IPS-18c (cell line): ENCODE measurements around the gene SRRM2.

Experiments used
- H3K4me3 ChIP-seq: 2 replicates; pipeline ENCODE4 v1.7.0; 2013; ENCODE audit warnings: low read depth, mild to moderate bottlenecking, low read length, moderate library complexity; ENCODE audit not compliant: insufficient read depth
- H3K9me3 ChIP-seq: one replicate; pipeline ENCODE4 v1.6.1; 2013; ENCODE audit warnings: mild to moderate bottlenecking, low read length, moderate library complexity; ENCODE audit not compliant: control insufficient read depth, insufficient read depth

The SRRM2 gene

GRCh38 chr16:2798723-2799204 is 46.3 kb downstream of the SRRM2 start:
- no peak overlapping the region for H3K4me3 ChIP-seq

GRCh38 chr16:2799205-2799858 is 46.9 kb downstream of the SRRM2 start:
- Histone ChIP-seq H3K4me3 (no peak overlapping the region), H3K9me3 (no peaks in the 10 kb centered on the region)

More at GRCh38 chr16:2798723-2799204, 46.3 kb downstream of the SRRM2 start:
- H3K9me3 ChIP-seq, result no peaks in the 10 kb centered on the region

- H3K4me3 ChIP-seq, result no peak overlapping the region
- no peaks in the 10 kb centered on the region for H3K9me3 ChIP-seq
Measured at GRCh38 chr16:2799859-2800226, 47.4 kb downstream of the SRRM2 start.

DNA sequence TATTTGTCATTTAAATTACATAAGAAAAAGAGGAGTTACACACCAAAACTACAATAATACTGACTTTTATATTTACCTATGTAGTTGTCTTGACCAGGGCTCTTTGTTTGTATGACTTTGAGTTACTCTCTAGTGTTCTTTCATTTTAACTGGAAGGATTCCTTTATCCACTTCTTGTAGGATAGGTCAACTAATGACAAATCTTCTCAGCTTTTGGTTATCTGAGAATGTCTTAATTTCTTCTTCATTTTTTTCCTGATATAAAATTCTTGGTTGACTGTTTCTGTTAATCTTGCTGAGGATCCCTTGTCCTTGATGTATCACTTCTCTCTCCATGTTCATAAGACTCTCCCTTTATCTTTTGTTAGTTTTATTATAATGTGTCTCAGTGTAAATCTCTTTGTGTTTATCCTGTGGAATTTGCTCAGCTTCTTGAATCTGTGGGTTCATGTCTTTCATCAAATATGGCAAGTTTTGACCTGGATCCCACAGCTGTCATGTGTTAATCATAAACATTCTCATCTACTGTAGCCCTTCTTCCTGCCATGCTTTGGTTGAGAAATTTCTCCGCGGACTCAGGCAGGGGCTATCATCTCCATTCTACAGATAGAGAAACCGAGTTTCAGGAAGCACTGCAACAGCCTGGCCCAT is 51.2 kb downstream of the SRRM2 start:
- Histone ChIP-seq H3K9me3 (peaks cover 2% of the 10 kb centered on the region), H3K4me3 (no peak overlapping the region)

DNA sequence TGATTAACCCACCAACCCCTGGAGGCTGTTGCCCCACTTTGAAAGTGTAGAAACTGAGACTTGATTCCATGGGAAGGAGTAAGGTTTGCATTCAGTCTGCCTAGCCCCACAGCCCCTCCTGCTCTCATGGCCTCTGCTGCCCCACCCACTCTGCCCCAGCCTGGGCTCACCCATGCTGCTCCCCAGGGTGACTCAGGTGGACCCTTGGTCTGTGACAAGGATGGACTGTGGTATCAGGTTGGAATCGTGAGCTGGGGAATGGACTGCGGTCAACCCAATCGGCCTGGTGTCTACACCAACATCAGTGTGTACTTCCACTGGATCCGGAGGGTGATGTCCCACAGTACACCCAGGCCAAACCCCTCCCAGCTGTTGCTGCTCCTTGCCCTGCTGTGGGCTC is 52.3 kb downstream of the SRRM2 start:
- Histone ChIP-seq H3K9me3 (peaks cover 2% of the 10 kb centered on the region), H3K4me3 (no peak overlapping the region)

- no peak overlapping the region for H3K4me3 ChIP-seq
- peaks cover 2% of the 10 kb centered on the region for H3K9me3 ChIP-seq
Measured at GRCh38 chr16:2806286-2806685, 53.8 kb downstream of the SRRM2 start.

GRCh38 chr16:2808181-2808580 is 55.7 kb downstream of the SRRM2 start:
- H3K4me3 ChIP-seq, result no peak overlapping the region
- H3K9me3 ChIP-seq, result peaks cover 2% of the 10 kb centered on the region

- H3K9me3 ChIP-seq, result peaks cover 2% of the 10 kb centered on the region
Measured at GRCh38 chr16:2809149-2809760, 56.8 kb downstream of the SRRM2 start.

DNA sequence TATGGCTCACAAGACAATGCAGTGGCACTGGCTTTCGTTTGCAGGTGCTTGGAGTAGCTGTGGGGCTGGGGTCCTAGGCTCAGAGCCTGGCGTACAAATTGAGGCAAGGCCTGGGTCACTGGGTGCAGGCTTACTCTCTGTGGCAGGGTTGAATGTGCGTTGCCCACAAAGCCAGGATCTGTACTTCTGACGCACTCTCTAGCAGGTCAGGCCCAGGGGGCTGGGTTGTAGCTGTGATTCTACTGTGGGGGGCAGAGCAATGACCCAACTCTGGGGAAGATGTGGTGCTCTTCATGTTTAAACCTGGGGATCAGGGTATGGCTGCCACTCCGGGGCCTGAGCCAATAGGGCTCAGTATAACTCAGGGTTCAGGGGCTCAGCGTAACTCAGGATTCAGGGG is 58.2 kb downstream of the SRRM2 start:
- H3K4me3 ChIP-seq, result no peak overlapping the region

More at GRCh38 chr16:2809149-2809760, 56.8 kb downstream of the SRRM2 start:
- no peak overlapping the region for H3K4me3 ChIP-seq

DNA sequence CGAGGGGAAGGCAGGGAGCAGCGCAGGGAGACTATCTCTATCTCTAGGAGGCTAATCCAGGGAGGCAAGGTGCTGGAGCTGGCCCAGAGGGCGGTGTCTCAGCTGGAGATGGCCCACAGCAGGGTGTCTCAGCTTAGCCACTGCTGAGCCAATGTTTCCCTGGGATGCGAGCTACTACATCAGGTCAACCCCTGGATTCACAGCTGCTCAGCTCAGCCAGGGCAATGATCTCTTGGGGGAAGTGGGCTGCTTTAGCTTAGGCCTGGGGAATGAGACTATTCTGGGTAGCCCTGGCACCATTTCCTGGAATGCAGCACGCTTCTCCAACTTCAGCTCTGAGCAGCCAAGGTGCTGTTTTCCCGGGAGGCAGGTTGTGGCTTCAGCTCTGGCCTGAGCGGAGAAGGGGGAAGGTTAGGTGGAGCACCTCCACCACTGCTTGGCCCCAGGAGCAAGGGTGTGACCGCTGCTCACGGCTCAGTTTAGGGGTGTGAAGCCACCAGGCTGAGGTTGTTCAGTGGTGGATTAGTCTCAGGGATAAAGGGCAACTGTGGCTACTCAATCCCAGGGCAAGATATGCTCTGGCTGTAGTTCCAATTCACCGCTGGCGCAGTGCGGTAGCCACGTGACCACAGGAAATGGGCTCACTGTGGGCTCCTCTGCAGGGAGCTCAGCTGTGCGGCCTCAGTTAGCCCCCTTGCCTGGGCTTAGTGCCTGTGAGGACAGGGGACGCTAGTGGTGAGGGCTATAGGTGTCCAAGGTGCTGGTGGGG is 59.4 kb downstream of the SRRM2 start:
- no peaks in the 10 kb centered on the region for H3K9me3 ChIP-seq
- no peak overlapping the region for H3K4me3 ChIP-seq

More for the DNA sequence above, 58.2 kb downstream of the SRRM2 start:
- H3K9me3 ChIP-seq, result peaks cover 2% of the 10 kb centered on the region

DNA sequence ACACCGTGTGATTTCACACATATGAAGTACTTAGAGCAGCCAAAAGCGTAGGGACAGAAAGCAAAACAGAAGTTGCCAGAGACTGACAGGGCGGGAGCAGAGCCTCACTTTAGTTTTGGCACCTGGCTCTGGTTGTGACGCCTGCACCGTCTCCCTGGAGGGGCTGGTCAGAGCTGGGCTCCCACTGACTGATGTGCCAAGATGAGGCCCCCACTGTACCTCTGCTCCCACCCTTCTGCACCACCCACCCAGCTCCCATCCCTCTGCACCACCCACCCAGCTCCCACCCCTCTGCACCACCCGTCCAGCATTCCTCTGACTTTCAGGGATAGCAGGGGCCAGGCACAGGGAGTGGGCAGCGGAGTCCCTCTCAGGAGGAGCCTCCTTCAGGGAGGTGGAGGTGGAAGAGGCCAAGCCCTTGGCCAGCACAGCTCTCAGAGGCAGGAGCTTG is 61.4 kb downstream of the SRRM2 start:
- H3K9me3 ChIP-seq, result no peaks in the 10 kb centered on the region
- no peak overlapping the region for H3K4me3 ChIP-seq

DNA sequence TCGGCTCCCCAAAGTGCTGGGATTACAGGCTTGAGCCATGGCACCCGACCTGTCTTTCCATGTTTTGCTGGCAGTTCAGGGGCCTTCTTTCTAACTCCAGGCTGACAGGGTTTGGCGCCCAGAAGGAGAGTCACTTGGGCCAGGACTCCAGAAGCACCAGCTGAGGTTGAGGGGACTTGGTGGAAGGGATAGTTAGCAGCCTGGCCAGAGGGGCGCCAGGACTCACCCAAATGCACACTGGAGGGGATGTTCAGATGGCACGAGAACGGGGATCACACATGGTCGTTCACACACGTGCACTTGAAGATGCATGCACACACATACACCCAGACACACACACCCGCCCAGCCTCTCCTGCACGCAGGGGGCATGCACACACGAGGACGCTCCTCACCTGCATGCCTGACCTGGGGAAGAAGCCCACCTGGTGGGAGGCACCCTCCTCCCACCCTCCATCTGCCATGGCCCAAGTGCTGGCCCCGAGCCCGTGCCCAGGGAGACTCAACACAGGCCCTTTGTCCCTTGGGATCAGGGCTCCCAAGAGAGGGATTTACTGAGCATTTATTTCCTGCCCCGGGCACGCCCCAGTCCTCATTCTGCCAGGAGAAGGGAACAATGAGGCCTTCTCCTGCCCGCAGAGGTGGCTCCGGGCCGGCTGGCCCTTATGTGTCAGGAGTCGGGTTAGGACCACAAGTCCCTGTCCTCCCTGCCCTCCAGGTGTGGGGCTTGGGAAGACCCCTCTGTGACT is 62.3 kb downstream of the SRRM2 start:
- Histone ChIP-seq H3K9me3 (no peaks in the 10 kb centered on the region), H3K4me3 (no peak overlapping the region)

DNA sequence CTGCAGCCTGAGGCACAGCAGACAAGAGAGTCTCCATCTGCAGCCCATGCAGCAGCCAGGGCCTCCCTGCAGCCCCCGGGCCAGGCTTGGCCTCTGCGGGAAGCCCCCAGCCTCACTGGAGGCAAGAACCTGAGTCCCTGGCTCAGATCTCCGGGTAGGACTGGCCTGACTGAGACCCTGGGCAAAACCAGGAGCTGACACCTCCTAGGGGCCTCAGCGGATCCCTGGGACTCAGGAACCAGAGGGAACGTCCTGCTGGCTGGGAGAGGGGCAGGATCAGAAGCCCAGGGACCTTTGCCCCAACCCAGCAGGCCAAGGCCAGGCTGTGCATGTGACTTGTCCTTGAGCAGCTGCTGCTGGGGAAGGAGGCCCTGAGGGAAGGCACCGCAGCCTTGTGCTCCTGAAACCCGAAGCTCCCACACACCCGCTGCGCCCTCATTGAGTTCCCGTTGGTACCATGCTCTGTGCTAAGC is 62.9 kb downstream of the SRRM2 start:
- H3K4me3 ChIP-seq, result no peak overlapping the region
- no peaks in the 10 kb centered on the region for H3K9me3 ChIP-seq

DNA sequence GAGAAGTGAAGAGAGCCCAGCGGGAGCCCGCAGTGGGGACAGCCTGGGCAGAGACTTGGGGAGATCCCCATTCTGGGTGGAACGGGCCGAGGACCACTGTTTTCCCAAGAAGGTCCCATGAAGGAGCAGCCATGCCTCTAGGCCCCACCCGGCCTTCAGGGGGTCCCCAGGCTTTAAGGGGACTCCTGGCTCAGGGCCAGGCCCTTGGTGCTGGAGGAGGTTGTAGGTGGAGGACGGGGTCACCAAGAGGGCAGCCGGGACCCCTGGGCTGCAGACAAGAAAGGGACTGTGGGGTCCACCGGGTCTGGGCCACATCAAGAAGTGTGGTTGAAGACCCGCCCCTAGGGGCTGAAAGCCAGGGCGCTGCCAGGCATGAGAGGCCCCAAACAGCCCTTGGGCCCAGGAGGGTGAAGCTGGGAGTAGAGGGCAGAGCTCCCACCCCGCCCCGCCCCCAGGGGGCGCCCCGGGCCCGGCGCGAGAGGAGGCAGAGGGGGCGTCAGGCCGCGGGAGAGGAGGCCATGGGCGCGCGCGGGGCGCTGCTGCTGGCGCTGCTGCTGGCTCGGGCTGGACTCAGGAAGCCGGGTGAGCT is 64.4 kb downstream of the SRRM2 start, which contains the start of gene PRSS21:
Gene PRSS21 (plus strand): TSS at position 487 of the 589 bp plus-strand sequence. CDS start 32 bp downstream, at position 519.
- Histone ChIP-seq H3K9me3 (no peaks in the 10 kb centered on the region), H3K4me3 (no peak within 1 kb of the TSS)

- no peak overlapping the region for H3K4me3 ChIP-seq
Measured at GRCh38 chr16:2817340-2818271, 65.2 kb downstream of the SRRM2 start.

More at GRCh38 chr16:2817340-2818271, 65.2 kb downstream of the SRRM2 start:
- H3K9me3 ChIP-seq, result no peaks in the 10 kb centered on the region
